Measurements from ENCODE around the gene KDM4C.
"Not testable (repeated sequence)": the region's sequence is repeated elsewhere in the genome, so short reads cannot be mapped to it uniquely, and the experiment has no call there.

Gene KDM4C

DNA sequence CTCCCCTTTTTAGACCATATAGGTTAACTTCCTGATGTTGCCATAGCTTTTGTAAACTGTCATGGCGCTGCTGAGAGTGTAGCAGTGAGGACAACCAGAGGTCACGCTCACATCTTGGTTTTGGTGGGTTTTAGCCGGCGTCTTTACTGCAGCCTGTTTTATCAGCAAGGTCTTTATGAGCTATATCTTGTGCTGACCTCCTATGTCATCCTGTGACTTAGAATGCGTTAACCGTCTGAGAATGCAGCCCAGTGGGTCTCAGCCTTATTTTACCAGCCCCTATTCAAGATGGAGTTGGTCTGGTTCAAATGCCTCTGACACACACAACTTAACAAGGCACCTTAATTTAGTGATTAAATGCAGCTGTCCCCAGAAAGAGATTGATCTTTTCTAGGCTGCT lies 23.9 kb upstream of the KDM4C start:
- Histone ChIP-seq H3K9ac (ENCODE audit: low read length in 2 of 2) (no peak overlapping the region), H3K36me3 (ENCODE audit: control insufficient read depth in 2 of 2, insufficient read depth in 2 of 2, low read length in 2 of 2) (no peaks in the 10 kb centered on the region), H3K27ac (ENCODE audit: low read length) (no peak overlapping the region), H3K4me1 (ENCODE audit: control insufficient read depth, insufficient read depth, low read length) (no peaks in the 10 kb centered on the region), H3K9me3 (ENCODE audit: control insufficient read depth in 2 of 2, low read length in 2 of 2) (no peaks in the 10 kb centered on the region), H3K27me3 (ENCODE audit: control insufficient read depth in 1 of 2, insufficient read depth in 2 of 2, low read length in 2 of 2) (no peaks in the 10 kb centered on the region), H3K4me3 (ENCODE audit: low read length in 2 of 2) (no peak overlapping the region)

- no peaks in the 10 kb centered on the region for H3K9me3 ChIP-seq (ENCODE audit: control insufficient read depth in 2 of 2, low read length in 2 of 2)
- H3K27ac ChIP-seq (ENCODE audit: low read length), result no peak overlapping the region
- H3K36me3 ChIP-seq (ENCODE audit: control insufficient read depth in 2 of 2, insufficient read depth in 2 of 2, low read length in 2 of 2), result no peaks in the 10 kb centered on the region
- H3K27me3 ChIP-seq (ENCODE audit: control insufficient read depth in 1 of 2, insufficient read depth in 2 of 2, low read length in 2 of 2), result no peaks in the 10 kb centered on the region
- H3K4me3 ChIP-seq (ENCODE audit: low read length in 2 of 2), result no peak overlapping the region
- H3K4me1 ChIP-seq (ENCODE audit: control insufficient read depth, insufficient read depth, low read length), result no peaks in the 10 kb centered on the region
- no peak overlapping the region for H3K9ac ChIP-seq (ENCODE audit: low read length in 2 of 2)
These were observed 22.4 kb upstream of the KDM4C start for GRCh38 chr9:6735422-6735821.

GRCh38 chr9:6739218-6739617 lies 18.6 kb upstream of the KDM4C start:
- no peaks in the 10 kb centered on the region for H3K9me3 ChIP-seq (ENCODE audit: control insufficient read depth in 2 of 2, low read length in 2 of 2)
- no peak overlapping the region for H3K27ac ChIP-seq (ENCODE audit: low read length)
- no peak overlapping the region for H3K4me3 ChIP-seq (ENCODE audit: low read length in 2 of 2)
- H3K27me3 ChIP-seq (ENCODE audit: control insufficient read depth in 1 of 2, insufficient read depth in 2 of 2, low read length in 2 of 2), result no peaks in the 10 kb centered on the region
- H3K4me1 ChIP-seq (ENCODE audit: control insufficient read depth, insufficient read depth, low read length), result no peaks in the 10 kb centered on the region
- H3K9ac ChIP-seq (ENCODE audit: low read length in 2 of 2), result no peak overlapping the region
- H3K36me3 ChIP-seq (ENCODE audit: control insufficient read depth in 2 of 2, insufficient read depth in 2 of 2, low read length in 2 of 2), result no peaks in the 10 kb centered on the region

DNA sequence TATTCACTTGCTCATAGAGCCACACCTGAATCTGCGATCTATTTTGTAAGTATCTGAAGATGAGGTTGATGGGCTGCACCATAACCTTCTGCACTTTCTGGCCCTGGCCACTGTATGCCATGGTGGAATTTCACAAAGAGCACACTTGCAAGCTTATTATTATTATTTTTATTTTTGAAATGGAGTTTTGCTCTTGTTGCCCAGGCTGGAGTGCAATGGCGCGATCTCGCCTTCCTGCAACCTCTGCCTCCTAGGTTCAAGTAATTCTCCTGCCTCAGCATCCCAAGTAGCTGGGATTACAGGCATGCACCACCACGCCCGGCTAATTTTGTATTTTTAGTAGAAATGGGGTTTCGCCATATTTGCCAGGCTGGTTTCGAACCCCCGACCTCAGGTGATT lies 8.9 kb upstream of the KDM4C start:
- not testable (repeated sequence) for H3K36me3 ChIP-seq (ENCODE audit: control insufficient read depth in 2 of 2, insufficient read depth in 2 of 2, low read length in 2 of 2); H3K27ac ChIP-seq (ENCODE audit: low read length); H3K4me3 ChIP-seq (ENCODE audit: low read length in 2 of 2); H3K9me3 ChIP-seq (ENCODE audit: control insufficient read depth in 2 of 2, low read length in 2 of 2); H3K9ac ChIP-seq (ENCODE audit: low read length in 2 of 2); H3K27me3 ChIP-seq (ENCODE audit: control insufficient read depth in 1 of 2, insufficient read depth in 2 of 2, low read length in 2 of 2); H3K4me1 ChIP-seq (ENCODE audit: control insufficient read depth, insufficient read depth, low read length)

- H3K27ac ChIP-seq (ENCODE audit: low read length); H3K9ac ChIP-seq (ENCODE audit: low read length in 2 of 2); H3K4me3 ChIP-seq (ENCODE audit: low read length in 2 of 2); H3K27me3 ChIP-seq (ENCODE audit: control insufficient read depth in 1 of 2, insufficient read depth in 2 of 2, low read length in 2 of 2); H3K9me3 ChIP-seq (ENCODE audit: control insufficient read depth in 2 of 2, low read length in 2 of 2); H3K4me1 ChIP-seq (ENCODE audit: control insufficient read depth, insufficient read depth, low read length); H3K36me3 ChIP-seq (ENCODE audit: control insufficient read depth in 2 of 2, insufficient read depth in 2 of 2, low read length in 2 of 2): not testable (repeated sequence)
These were observed 2.9 kb upstream of the KDM4C start for GRCh38 chr9:6754861-6755260.

DNA sequence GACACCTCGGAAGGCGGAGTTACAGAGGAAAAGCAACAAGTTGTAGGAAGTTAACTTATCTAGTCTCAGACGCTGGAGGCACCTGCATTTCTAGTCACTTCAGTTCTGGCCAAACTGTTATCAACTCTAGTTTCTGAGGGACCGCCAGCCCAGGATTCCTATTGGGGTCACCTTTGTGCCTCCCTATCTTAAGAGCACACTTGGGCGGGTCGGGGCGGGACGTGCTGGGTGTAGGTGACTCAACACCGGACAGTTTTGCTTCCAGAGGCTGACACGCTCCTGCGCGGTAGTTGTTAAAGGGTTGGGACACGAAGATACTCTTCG lies 679 bp upstream of the KDM4C start:
- no peaks in the 10 kb centered on the region for H3K27me3 ChIP-seq (ENCODE audit: control insufficient read depth in 1 of 2, insufficient read depth in 2 of 2, low read length in 2 of 2)
- H3K9me3 ChIP-seq (ENCODE audit: control insufficient read depth in 2 of 2, low read length in 2 of 2), result no peaks in the 10 kb centered on the region
- peaks cover 9% of the 10 kb centered on the region for H3K4me1 ChIP-seq (ENCODE audit: control insufficient read depth, insufficient read depth, low read length)
- no peaks in the 10 kb centered on the region for H3K36me3 ChIP-seq (ENCODE audit: control insufficient read depth in 2 of 2, insufficient read depth in 2 of 2, low read length in 2 of 2)
- peak overlapping the region; percentile 93 to 96 for H3K9ac ChIP-seq (ENCODE audit: low read length in 2 of 2)
- peak overlapping the region; percentile 91 to 94 for H3K4me3 ChIP-seq (ENCODE audit: low read length in 2 of 2)
- peak overlapping the region; percentile 96 for H3K27ac ChIP-seq (ENCODE audit: low read length)

DNA sequence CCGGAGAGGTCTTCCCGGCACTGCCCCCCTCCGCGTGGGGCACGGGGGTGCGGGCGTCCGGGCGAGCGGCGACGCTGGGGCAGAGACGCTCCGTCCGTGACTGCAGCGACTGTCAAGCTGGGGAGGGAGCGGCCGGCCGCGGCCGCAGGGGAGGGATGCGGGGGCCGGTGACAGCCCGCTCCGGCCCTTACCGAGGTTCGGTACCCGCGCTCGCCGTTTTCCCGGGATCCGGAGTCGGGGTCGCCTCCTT lies 400 bp downstream of the KDM4C start:
- no peaks in the 10 kb centered on the region for H3K36me3 ChIP-seq (ENCODE audit: control insufficient read depth in 2 of 2, insufficient read depth in 2 of 2, low read length in 2 of 2)
- no peaks in the 10 kb centered on the region for H3K27me3 ChIP-seq (ENCODE audit: control insufficient read depth in 1 of 2, insufficient read depth in 2 of 2, low read length in 2 of 2)
- H3K9ac ChIP-seq (ENCODE audit: low read length in 2 of 2), result peak overlapping the region; percentile 93 to 96
- peaks cover 9% of the 10 kb centered on the region for H3K4me1 ChIP-seq (ENCODE audit: control insufficient read depth, insufficient read depth, low read length)
- peak overlapping the region; percentile 96 for H3K27ac ChIP-seq (ENCODE audit: low read length)
- H3K4me3 ChIP-seq (ENCODE audit: low read length in 2 of 2), result peak overlapping the region; percentile 91 to 94
- H3K9me3 ChIP-seq (ENCODE audit: control insufficient read depth in 2 of 2, low read length in 2 of 2), result no peaks in the 10 kb centered on the region

- Histone ChIP-seq H3K27me3 (ENCODE audit: control insufficient read depth in 1 of 2, insufficient read depth in 2 of 2, low read length in 2 of 2) (no peaks in the 10 kb centered on the region), H3K9me3 (ENCODE audit: control insufficient read depth in 2 of 2, low read length in 2 of 2) (no peaks in the 10 kb centered on the region), H3K27ac (ENCODE audit: low read length) (peak overlapping the region; percentile 96), H3K4me1 (ENCODE audit: control insufficient read depth, insufficient read depth, low read length) (peaks cover 9% of the 10 kb centered on the region), H3K36me3 (ENCODE audit: control insufficient read depth in 2 of 2, insufficient read depth in 2 of 2, low read length in 2 of 2) (no peaks in the 10 kb centered on the region), H3K9ac (ENCODE audit: low read length in 2 of 2) (peak overlapping the region; percentile 93 to 96), H3K4me3 (ENCODE audit: low read length in 2 of 2) (peak overlapping the region; percentile 91 to 94)
These were observed 868 bp downstream of the KDM4C start for GRCh38 chr9:6758498-6759184.

DNA sequence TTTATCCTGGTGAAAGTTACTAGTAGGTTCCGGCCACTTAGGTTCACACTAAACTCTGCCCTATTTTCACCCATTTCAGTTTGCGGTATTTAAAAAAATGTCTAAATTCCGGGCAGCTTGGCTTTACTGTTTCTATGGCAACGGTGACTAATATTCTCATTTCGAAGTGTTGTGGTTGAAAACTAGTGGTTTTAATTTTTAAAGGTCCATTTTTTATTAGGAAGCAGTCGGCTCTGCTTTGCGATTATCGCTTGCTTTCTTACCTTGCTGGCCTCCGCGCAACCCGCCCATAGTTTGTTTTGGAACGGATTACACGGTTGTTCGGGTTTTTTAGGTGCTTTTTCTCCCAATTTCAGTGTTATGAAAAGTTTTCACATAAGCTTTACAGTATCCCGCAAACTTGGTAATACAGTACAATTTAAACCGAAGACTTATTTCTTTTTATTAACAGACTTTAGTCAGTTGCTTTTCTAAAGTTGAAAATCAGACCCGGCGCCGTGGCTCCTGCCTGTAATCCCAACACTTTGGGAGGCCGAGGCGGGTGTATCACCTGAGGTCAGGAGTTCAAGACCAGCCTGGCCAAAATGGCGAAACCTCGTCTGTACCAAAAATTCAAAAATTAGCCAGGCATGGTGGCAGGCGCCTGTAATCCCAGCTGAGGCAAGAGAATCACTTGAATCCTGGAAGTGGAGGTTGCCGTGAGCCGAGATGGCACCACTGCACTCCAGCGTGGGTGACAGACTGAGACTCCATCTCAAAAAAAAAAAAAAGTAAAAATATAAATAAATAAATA lies 1.6 kb downstream of the KDM4C start:
- Histone ChIP-seq H3K9me3 (ENCODE audit: control insufficient read depth in 2 of 2, low read length in 2 of 2) (no peaks in the 10 kb centered on the region), H3K4me3 (ENCODE audit: low read length in 2 of 2) (peak overlapping the region; percentile 91 to 94), H3K27ac (ENCODE audit: low read length) (peak overlapping the region; percentile 96), H3K27me3 (ENCODE audit: control insufficient read depth in 1 of 2, insufficient read depth in 2 of 2, low read length in 2 of 2) (no peaks in the 10 kb centered on the region), H3K36me3 (ENCODE audit: control insufficient read depth in 2 of 2, insufficient read depth in 2 of 2, low read length in 2 of 2) (no peaks in the 10 kb centered on the region), H3K4me1 (ENCODE audit: control insufficient read depth, insufficient read depth, low read length) (peaks cover 9% of the 10 kb centered on the region), H3K9ac (ENCODE audit: low read length in 2 of 2) (peak overlapping the region; percentile 93 to 96)

- no peak overlapping the region for H3K9ac ChIP-seq (ENCODE audit: low read length in 2 of 2)
- H3K4me3 ChIP-seq (ENCODE audit: low read length in 2 of 2), result no peak overlapping the region
- H3K4me1 ChIP-seq (ENCODE audit: control insufficient read depth, insufficient read depth, low read length), result peaks cover 9% of the 10 kb centered on the region
- H3K9me3 ChIP-seq (ENCODE audit: control insufficient read depth in 2 of 2, low read length in 2 of 2), result no peaks in the 10 kb centered on the region
- H3K36me3 ChIP-seq (ENCODE audit: control insufficient read depth in 2 of 2, insufficient read depth in 2 of 2, low read length in 2 of 2), result no peaks in the 10 kb centered on the region
- no peak overlapping the region for H3K27ac ChIP-seq (ENCODE audit: low read length)
- no peaks in the 10 kb centered on the region for H3K27me3 ChIP-seq (ENCODE audit: control insufficient read depth in 1 of 2, insufficient read depth in 2 of 2, low read length in 2 of 2)
These were observed 3.5 kb downstream of the KDM4C start for GRCh38 chr9:6761306-6761705.

DNA sequence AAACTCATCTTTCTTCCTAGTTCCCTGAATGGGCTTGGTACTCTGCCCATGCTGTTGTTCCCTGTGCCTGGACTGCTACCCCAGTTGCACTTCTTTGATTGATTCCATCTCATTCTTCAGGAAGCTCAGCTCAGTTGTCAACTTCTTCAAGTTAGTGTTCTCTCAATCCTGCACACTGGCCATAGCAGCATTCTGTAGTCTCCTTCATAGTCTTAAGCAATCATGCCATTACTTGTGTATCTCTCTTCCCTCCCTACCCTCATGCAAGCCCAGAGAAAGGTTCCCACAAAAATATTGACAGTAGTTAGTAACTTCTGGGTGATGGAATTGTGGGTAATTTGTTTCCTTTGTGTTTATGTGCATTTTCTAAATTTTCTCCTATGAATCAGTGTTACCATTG lies 5.5 kb downstream of the KDM4C start:
- H3K4me3 ChIP-seq (ENCODE audit: low read length in 2 of 2), result no peak overlapping the region
- H3K9ac ChIP-seq (ENCODE audit: low read length in 2 of 2), result no peak overlapping the region
- H3K9me3 ChIP-seq (ENCODE audit: control insufficient read depth in 2 of 2, low read length in 2 of 2), result no peaks in the 10 kb centered on the region
- H3K36me3 ChIP-seq (ENCODE audit: control insufficient read depth in 2 of 2, insufficient read depth in 2 of 2, low read length in 2 of 2), result no peaks in the 10 kb centered on the region
- peaks cover 3% of the 10 kb centered on the region for H3K4me1 ChIP-seq (ENCODE audit: control insufficient read depth, insufficient read depth, low read length)
- H3K27ac ChIP-seq (ENCODE audit: low read length), result no peak overlapping the region
- H3K27me3 ChIP-seq (ENCODE audit: control insufficient read depth in 1 of 2, insufficient read depth in 2 of 2, low read length in 2 of 2), result no peaks in the 10 kb centered on the region

Data from stomach smooth muscle (tissue), 2 donors.